ENCODE measurements around the gene POLD3. TPM values are rescaled to one million over a fixed set of nuclear protein-coding genes. Genes with fewer than 3 reads are reported as not detected.

The POLD3 gene
- total and polyA plus RNA-seq, 8 donors: 4.7 to 85.7 (median 15.4) TPM

GRCh38 chr11:74559934-74560309, 32.5 kb upstream of the POLD3 start:
- Histone ChIP-seq H3K4me3 (no peak overlapping the region), H3K36me3 (no peaks in the 10 kb centered on the region), H3K4me1 (no peaks in the 10 kb centered on the region), H3K27ac (no peak overlapping the region), H3K27me3 (no peaks in the 10 kb centered on the region), H3K9me3 (peaks cover 0 to 10% (median 1%) of the 10 kb centered on the region in 4 donors)
- 68 to 81% (median 76%) methylated on average over 2 of the region's 2 CpGs for WGBS, 5 donors
- intact Hi-C loops (cut with DNase I; ENCODE audit: low total_unique reads): no loop called here
- no peak for DNase-seq
- no peak for TF ChIP-seq CTCF (IDR thresholded peaks at IDR 0.05)

- intact Hi-C loops (cut with DNase I; ENCODE audit: low total_unique reads): no loop called here
- peak overlapping the region in 4 of 5 donors; percentile 2 to 56 (median 30) for H3K27ac ChIP-seq
- H3K4me1 ChIP-seq: peaks cover 0 to 11% (median 7%) of the 10 kb centered on the region in 4 donors
- no peak overlapping the region for H3K4me3 ChIP-seq
- TF ChIP-seq POLR2A (IDR thresholded peaks at IDR 0.05) (no peak), EP300 (IDR thresholded peaks at IDR 0.05) (no peak), CTCF (IDR thresholded peaks at IDR 0.05) (no peak), POLR2AphosphoS5 (IDR thresholded peaks at IDR 0.05) (no peak)
- DNase-seq: no peak
- H3K36me3 ChIP-seq: no peaks in the 10 kb centered on the region
- H3K27me3 ChIP-seq: no peaks in the 10 kb centered on the region
- peaks cover 0 to 8% (median 0%) of the 10 kb centered on the region in 4 donors for H3K9me3 ChIP-seq
- 53 to 80% (median 58%) methylated on average over 5 of the region's 5 CpGs for WGBS, 5 donors
Measured at GRCh38 chr11:74566146-74566960, 26.0 kb upstream of the POLD3 start.

GRCh38 chr11:74568028-74568427, 24.4 kb upstream of the POLD3 start:
- TF ChIP-seq POLR2AphosphoS5 (IDR thresholded peaks at IDR 0.05): no peak
- TF ChIP-seq EP300 (IDR thresholded peaks at IDR 0.05): no peak
- TF ChIP-seq POLR2A (IDR thresholded peaks at IDR 0.05): no peak
- TF ChIP-seq CTCF (IDR thresholded peaks at IDR 0.05): no peak
- 79 to 89% (median 84%) methylated on average over 1 of the region's 1 CpG for WGBS, 5 donors

GRCh38 chr11:74570266-74571061, 21.9 kb upstream of the POLD3 start:
- TF ChIP-seq CTCF (IDR thresholded peaks at IDR 0.05) (peak in 5 of 7 experiments; percentile 61 to 89 (median 65)), POLR2AphosphoS5 (IDR thresholded peaks at IDR 0.05) (peak in 1 of 3 donors; percentile 51), POLR2A (IDR thresholded peaks at IDR 0.05) (no peak)
- no peaks in the 10 kb centered on the region for H3K36me3 ChIP-seq
- peak overlapping the region in 1 of 5 donors; percentile 28 for H3K27ac ChIP-seq
- H3K9me3 ChIP-seq: no peaks in the 10 kb centered on the region
- 46 to 57% (median 50%) methylated on average over 8 of the region's 8 CpGs for WGBS, 5 donors
- DNase-seq: peak; percentile 56 to 82
- H3K27me3 ChIP-seq: no peaks in the 10 kb centered on the region
- no peak overlapping the region for H3K4me3 ChIP-seq
- H3K4me1 ChIP-seq: peaks cover 0 to 11% (median 7%) of the 10 kb centered on the region in 4 donors
- intact Hi-C loops (cut with DNase I; ENCODE audit: low total_unique reads): loop anchor here (5.0 kb wide), 1 partner anchor 113 kb away; no protein-coding TSS in a partner anchor

More at GRCh38 chr11:74568028-74568427, 24.4 kb upstream of the POLD3 start:
- Histone ChIP-seq H3K36me3 (no peaks in the 10 kb centered on the region), H3K4me1 (peaks cover 0 to 11% (median 7%) of the 10 kb centered on the region in 4 donors), H3K27me3 (no peaks in the 10 kb centered on the region), H3K4me3 (no peak overlapping the region), H3K9me3 (no peaks in the 10 kb centered on the region), H3K27ac (no peak overlapping the region)
- DNase-seq: no peak
- intact Hi-C loops (cut with DNase I; ENCODE audit: low total_unique reads): no loop called here

Measured in stomach (tissue), 9 donors.